ENCODE results near the gene PPIF. TPM values are rescaled to one million over a fixed set of nuclear protein-coding genes. Genes with fewer than 3 reads are reported as not detected.

Gene PPIF
- total RNA-seq, 4 donors from 2014 or later: 37.2 to 149 (median 51.6) TPM

DNA sequence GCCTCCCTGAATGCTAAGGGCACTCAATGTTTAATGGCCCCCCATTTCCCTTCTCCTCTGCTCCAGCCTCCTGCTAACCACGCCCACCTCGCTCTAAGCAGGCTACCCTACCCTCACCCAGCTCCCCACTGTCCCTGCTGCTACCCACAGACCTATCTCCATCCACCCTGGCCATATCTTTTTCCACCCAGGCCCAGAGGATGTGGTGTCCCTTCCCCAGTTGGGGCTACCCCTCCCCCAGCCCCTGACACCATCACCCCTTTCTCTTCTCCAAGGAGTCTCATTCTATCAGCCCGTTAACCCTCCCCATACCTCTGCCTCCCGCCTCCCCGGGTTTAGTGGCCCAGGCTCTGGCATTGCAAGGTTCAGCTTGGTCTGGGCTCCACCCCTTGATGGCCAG is 28.9 kb upstream of the PPIF start:
- 92 to 98% methylated on average over 5 of the region's 5 CpGs for WGBS, 2 donors (ENCODE audit: low coverage in 1 of 2)
- DNase-seq: no peak
- Histone ChIP-seq H3K27ac (no peak overlapping the region), H3K4me1 (peaks cover 13 to 52% (median 15%) of the 10 kb centered on the region in 4 donors), H3K4me3 (no peak overlapping the region), H3K9me3 (no peaks in the 10 kb centered on the region), H3K36me3 (peaks cover 0 to 2% (median 0%) of the 10 kb centered on the region in 4 donors), H3K27me3 (no peaks in the 10 kb centered on the region)
- in situ Hi-C loops (cut with MboI; ENCODE audit: low pct_ligation_motif_present in 1 of 4, low pct_unique_long_range_greater_than_20kb in 1 of 4, low sequenced_read_pairs in 3 of 4) (no loop called here), intact Hi-C loops (cut with DNase I; ENCODE audit: low total_unique reads) (no loop called here)
- TF ChIP-seq, protein P1, sequence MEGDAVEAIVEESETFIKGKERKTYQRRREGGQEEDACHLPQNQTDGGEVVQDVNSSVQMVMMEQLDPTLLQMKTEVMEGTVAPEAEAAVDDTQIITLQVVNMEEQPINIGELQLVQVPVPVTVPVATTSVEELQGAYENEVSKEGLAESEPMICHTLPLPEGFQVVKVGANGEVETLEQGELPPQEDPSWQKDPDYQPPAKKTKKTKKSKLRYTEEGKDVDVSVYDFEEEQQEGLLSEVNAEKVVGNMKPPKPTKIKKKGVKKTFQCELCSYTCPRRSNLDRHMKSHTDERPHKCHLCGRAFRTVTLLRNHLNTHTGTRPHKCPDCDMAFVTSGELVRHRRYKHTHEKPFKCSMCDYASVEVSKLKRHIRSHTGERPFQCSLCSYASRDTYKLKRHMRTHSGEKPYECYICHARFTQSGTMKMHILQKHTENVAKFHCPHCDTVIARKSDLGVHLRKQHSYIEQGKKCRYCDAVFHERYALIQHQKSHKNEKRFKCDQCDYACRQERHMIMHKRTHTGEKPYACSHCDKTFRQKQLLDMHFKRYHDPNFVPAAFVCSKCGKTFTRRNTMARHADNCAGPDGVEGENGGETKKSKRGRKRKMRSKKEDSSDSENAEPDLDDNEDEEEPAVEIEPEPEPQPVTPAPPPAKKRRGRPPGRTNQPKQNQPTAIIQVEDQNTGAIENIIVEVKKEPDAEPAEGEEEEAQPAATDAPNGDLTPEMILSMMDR (IDR thresholded peaks at IDR 0.05): no peak
- TF ChIP-seq EP300 (IDR thresholded peaks at IDR 0.05; ENCODE audit: low read depth) (no peak), POLR2AphosphoS5 (IDR thresholded peaks at IDR 0.05) (no peak), POLR2A (IDR thresholded peaks at IDR 0.05) (no peak)

DNA sequence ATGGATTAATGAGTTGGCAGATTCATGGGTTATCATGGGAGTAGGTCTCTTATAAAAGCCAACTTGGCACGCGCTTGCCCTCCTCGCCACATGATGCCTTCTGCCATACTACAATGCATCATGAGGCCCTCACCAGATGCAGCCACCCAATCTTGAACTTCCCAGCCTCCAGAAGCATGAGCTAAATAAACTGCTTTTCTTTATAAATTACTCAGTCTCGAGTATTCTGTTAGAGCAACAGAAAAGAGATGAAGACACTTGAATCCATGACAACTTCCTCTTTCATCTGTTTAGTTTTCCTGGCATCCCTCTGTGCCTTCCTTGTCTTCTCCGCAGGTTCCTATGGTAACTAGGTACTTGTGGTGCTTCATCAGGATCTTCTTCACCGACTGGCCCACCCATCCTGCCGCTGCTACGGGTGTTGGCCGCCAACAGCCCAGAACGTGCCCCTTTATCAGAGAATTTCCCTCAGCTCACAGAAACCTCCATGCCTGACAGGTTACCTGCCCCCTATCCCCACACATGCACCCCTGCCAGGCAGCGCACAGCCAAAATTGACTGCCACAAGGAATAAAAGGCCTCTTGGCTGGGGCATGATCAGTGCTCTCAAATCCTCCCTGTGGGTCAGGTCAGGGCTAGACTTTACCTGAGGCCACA is 28.0 kb upstream of the PPIF start:
- Histone ChIP-seq H3K9me3 (no peaks in the 10 kb centered on the region), H3K36me3 (no peaks in the 10 kb centered on the region), H3K27me3 (no peaks in the 10 kb centered on the region), H3K27ac (no peak overlapping the region), H3K4me1 (peaks cover 11 to 53% (median 15%) of the 10 kb centered on the region in 4 donors), H3K4me3 (no peak overlapping the region)
- WGBS, 2 donors (ENCODE audit: low coverage in 1 of 2): 87% methylated on average over 11 of the region's 11 CpGs; no CpG with 5 or more reads in 1 of the 2 donors
- in situ Hi-C loops (cut with MboI; ENCODE audit: low pct_ligation_motif_present in 1 of 4, low pct_unique_long_range_greater_than_20kb in 1 of 4, low sequenced_read_pairs in 3 of 4) (no loop called here), intact Hi-C loops (cut with DNase I; ENCODE audit: low total_unique reads) (no loop called here)
- DNase-seq: no peak
- TF ChIP-seq POLR2A (IDR thresholded peaks at IDR 0.05) (no peak), EP300 (IDR thresholded peaks at IDR 0.05; ENCODE audit: low read depth) (no peak), POLR2AphosphoS5 (IDR thresholded peaks at IDR 0.05) (no peak)
- TF ChIP-seq, protein P1 (IDR thresholded peaks at IDR 0.05): no peak

DNA sequence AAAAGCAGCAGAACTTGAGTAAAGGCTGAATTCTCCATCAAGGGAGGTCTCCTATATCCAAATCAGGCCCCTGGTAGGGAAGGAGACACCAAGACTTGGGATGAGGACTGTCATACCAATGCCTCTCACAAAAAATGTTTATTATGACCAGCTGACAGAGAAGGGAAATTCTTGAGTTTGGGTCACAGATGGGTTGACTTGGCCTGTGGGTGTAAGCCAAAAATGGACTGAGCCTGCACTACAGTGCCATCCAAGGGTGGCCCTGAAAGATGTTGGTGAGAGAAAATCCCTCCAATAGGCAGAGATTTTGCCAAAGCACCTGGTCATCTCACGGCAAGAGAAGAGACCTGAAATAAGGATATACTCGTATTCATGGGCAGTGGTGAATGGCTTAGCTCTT is 27.0 kb upstream of the PPIF start:
- in situ Hi-C loops (cut with MboI; ENCODE audit: low pct_ligation_motif_present in 1 of 4, low pct_unique_long_range_greater_than_20kb in 1 of 4, low sequenced_read_pairs in 3 of 4): no loop called here
- no peak for TF ChIP-seq POLR2A (IDR thresholded peaks at IDR 0.05)
- TF ChIP-seq POLR2AphosphoS5 (IDR thresholded peaks at IDR 0.05): no peak
- TF ChIP-seq, protein P1 (IDR thresholded peaks at IDR 0.05): no peak
- TF ChIP-seq EP300 (IDR thresholded peaks at IDR 0.05; ENCODE audit: low read depth): no peak
- no peaks in the 10 kb centered on the region for H3K9me3 ChIP-seq
- H3K36me3 ChIP-seq: no peaks in the 10 kb centered on the region
- H3K27ac ChIP-seq: no peak overlapping the region
- H3K4me1 ChIP-seq: peaks cover 5 to 42% (median 12%) of the 10 kb centered on the region in 4 donors
- H3K27me3 ChIP-seq: no peaks in the 10 kb centered on the region
- intact Hi-C loops (cut with DNase I; ENCODE audit: low total_unique reads): no loop called here
- H3K4me3 ChIP-seq: no peak overlapping the region
- WGBS, 2 donors (ENCODE audit: low coverage in 1 of 2): 90 to 100% methylated on average over 2 of the region's 2 CpGs
- no peak for DNase-seq

DNA sequence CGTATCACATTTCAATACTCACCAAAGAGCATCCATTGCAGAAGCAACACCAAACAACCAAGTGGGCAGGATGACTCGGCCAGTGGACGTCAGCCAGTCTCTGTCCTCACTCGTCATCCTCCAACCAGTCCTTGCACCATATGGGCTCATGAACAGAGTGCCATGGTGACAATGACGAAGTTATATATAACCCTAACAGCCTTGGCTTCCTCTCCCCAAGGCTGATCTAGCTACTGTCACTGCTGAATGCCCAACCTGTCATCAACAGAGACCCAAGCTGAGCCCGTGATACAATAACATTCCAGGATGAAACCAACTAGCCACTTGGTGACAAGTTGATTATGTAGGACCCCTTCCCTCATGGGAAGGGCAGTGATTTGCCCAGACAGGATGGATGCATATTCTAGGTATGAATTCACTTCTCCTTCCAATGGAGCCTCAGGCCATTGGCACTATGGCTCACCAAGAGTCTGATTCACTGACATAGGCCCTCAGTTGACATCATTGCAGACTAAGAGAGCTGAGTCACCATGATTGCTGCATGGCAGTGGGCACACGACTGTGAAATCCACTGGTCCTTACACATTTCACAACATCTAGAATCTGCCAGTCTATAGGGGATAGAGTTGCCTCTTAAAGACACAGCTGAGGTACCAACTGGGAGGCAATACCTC is 26.3 kb upstream of the PPIF start:
- H3K27ac ChIP-seq: no peak overlapping the region
- no peak for DNase-seq
- in situ Hi-C loops (cut with MboI; ENCODE audit: low pct_ligation_motif_present in 1 of 4, low pct_unique_long_range_greater_than_20kb in 1 of 4, low sequenced_read_pairs in 3 of 4): no loop called here

More for the DNA sequence above, 26.3 kb upstream of the PPIF start:
- 92% methylated on average over 7 of the region's 7 CpGs; no CpG with 5 or more reads in 1 of the 2 donors for WGBS, 2 donors (ENCODE audit: low coverage in 1 of 2)
- peaks cover 5 to 41% (median 12%) of the 10 kb centered on the region in 4 donors for H3K4me1 ChIP-seq
- H3K36me3 ChIP-seq: no peaks in the 10 kb centered on the region
- TF ChIP-seq POLR2AphosphoS5 (IDR thresholded peaks at IDR 0.05) (no peak), EP300 (IDR thresholded peaks at IDR 0.05; ENCODE audit: low read depth) (no peak), POLR2A (IDR thresholded peaks at IDR 0.05) (no peak)
- TF ChIP-seq, protein P1 (IDR thresholded peaks at IDR 0.05): no peak
- intact Hi-C loops (cut with DNase I; ENCODE audit: low total_unique reads): no loop called here
- no peaks in the 10 kb centered on the region for H3K27me3 ChIP-seq
- H3K9me3 ChIP-seq: no peaks in the 10 kb centered on the region
- H3K4me3 ChIP-seq: no peak overlapping the region

Measured in transverse colon (tissue), 4 donors.